CD4-positive, alpha-beta T cell (primary cell): Measurements from ENCODE around the gene MAMDC4. TPM values are rescaled to one million over a fixed set of nuclear protein-coding genes. Genes with fewer than 3 reads are reported as not detected.

Experiments
- ATAC-seq: fragments of 200-7000 bp; cut with Tn5 transposase; one replicate; pipeline ENCODE4 v1.10.0; 2022; ENCODE audit warnings: mild to moderate bottlenecking; ENCODE audit not compliant: poor library complexity
- CTCF ChIA-PET: fragments of 350-600 bp; sonication (Branson Sonifier 250); formaldehyde crosslinking; loops from one replicate; lab custom pipeline; 2021; ENCODE audit warnings: antibody characterized with exemption, inconsistent platforms; lab: Charles Lee
- POLR2A ChIA-PET: fragments of 350-600 bp; sonication (Branson Sonifier 250); formaldehyde crosslinking; loops from one replicate; lab custom pipeline; 2021; ENCODE audit warnings: antibody characterized with exemption, inconsistent platforms; lab: Charles Lee
- DNase-seq, 14 experiments: peaks; one replicate each; pipeline ENCODE4 v3.0.0-alpha.2; 2013 to 2020; ENCODE audit warnings: mixed read lengths in 2 of 14
- H3K27ac ChIP-seq, 2 donors: one replicate each; pipeline versions ENCODE4 v1.5.1 to v1.7.0; 2013; ENCODE audit warnings: low read length in 2 of 2, low read depth in 1 of 2, mild to moderate bottlenecking in 1 of 2
- H3K27me3 ChIP-seq, 2 experiments: 1 replicate in 1 of 2; 2 replicates in 1 of 2; pipeline versions ENCODE4 v1.6.1 to v1.7.0; 2013; ENCODE audit warnings: low read length in 2 of 2, control low read depth in 1 of 2, mild to moderate bottlenecking in 1 of 2, moderate library complexity in 1 of 2; ENCODE audit not compliant: insufficient read depth in 2 of 2, control insufficient read depth in 1 of 2
- H3K36me3 ChIP-seq: one replicate; pipeline ENCODE4 v1.6.1; 2013; ENCODE audit warnings: low read length, control low read depth; ENCODE audit not compliant: insufficient read depth
- H3K4me1 ChIP-seq: one replicate; pipeline ENCODE4 v1.6.1; 2013; ENCODE audit warnings: low read length, control low read depth; ENCODE audit not compliant: insufficient read depth
- H3K4me3 ChIP-seq: one replicate; pipeline ENCODE4 v1.5.1; 2013; ENCODE audit warnings: mild to moderate bottlenecking, low read length, moderate library complexity
- H3K9me3 ChIP-seq, 2 experiments: 1 replicate in 1 of 2; 2 replicates in 1 of 2; pipeline versions ENCODE4 v1.6.1 to v1.7.0; 2013; ENCODE audit warnings: low read length in 2 of 2, mild to moderate bottlenecking in 2 of 2, control low read depth in 1 of 2, moderate library complexity in 1 of 2; ENCODE audit not compliant: control insufficient read depth in 1 of 2, insufficient read depth in 1 of 2
- H3K27ac Mint-ChIP-seq: one replicate; pipeline ENCODE4 v1.8.0; 2020; ENCODE audit warnings: mixed read lengths
- H3K27me3 Mint-ChIP-seq: one replicate; pipeline ENCODE4 v1.8.0; 2021; ENCODE audit warnings: mixed read lengths
- H3K36me3 Mint-ChIP-seq: one replicate; pipeline ENCODE4 v1.8.0; 2021; ENCODE audit warnings: low read depth, mixed read lengths
- H3K4me1 Mint-ChIP-seq: one replicate; pipeline ENCODE4 v1.8.0; 2021; ENCODE audit warnings: low read depth, mixed read lengths
- H3K4me3 Mint-ChIP-seq: one replicate; pipeline ENCODE4 v1.8.0; 2020; ENCODE audit warnings: mild to moderate bottlenecking, mixed read lengths
- H3K9me3 Mint-ChIP-seq: one replicate; pipeline ENCODE4 v1.8.0; 2020; ENCODE audit warnings: mixed read lengths
- CTCF ChIP-seq: fragments of 200-600 bp; IDR thresholded peaks from one replicate; pipeline ENCODE4 v1.8.0; 2022; ENCODE audit warnings: antibody characterized with exemption, mild to moderate bottlenecking
- intact Hi-C, 2 experiments: fragments of 100-400 bp; cut with DNase I in 1 of 2; cut with micrococcal nuclease in 1 of 2; formaldehyde crosslinking; loops; one replicate each; pipeline versions ENCODE4 v1.15.1 to v1.9.0; 2023 to 2025; cut with DNase I, micrococcal nuclease
- total RNA-seq, 174 experiments: library from RNA in 2 of 174; stranded (reverse) in 2 of 174; gene quantifications; one replicate each; pipeline ENCODE4 v1.2.3 and lab custom pipeline; 2021 to 2026

Gene MAMDC4
- total RNA-seq, 2 experiments from 2014 or later = 2.2 to 3.4 TPM

GRCh38 chr9:136900556-136900955 lies 48.4 kb downstream of the MAMDC4 start:
- Mint-ChIP-seq H3K4me1 (peaks cover 41% of the 10 kb centered on the region), H3K36me3 (peaks cover 43% of the 10 kb centered on the region), H3K27me3 (no peaks in the 10 kb centered on the region), H3K4me3 (no peak overlapping the region), H3K9me3 (no peaks in the 10 kb centered on the region), H3K27ac (peak overlapping the region; percentile 91)
- Histone ChIP-seq H3K27ac (peak overlapping the region in 1 of 2 donors; percentile 94), H3K27me3 (no peaks in the 10 kb centered on the region), H3K36me3 (peaks cover 37% of the 10 kb centered on the region), H3K4me1 (peaks cover 49% of the 10 kb centered on the region), H3K9me3 (no peaks in the 10 kb centered on the region), H3K4me3 (no peak overlapping the region)
- CTCF ChIA-PET = no interaction called here
- POLR2A ChIA-PET = interaction anchor here (0.6 kb wide), 1 partner anchor 13 kb away, joined by 3 read pairs; no protein-coding TSS in a partner anchor
- ATAC-seq = no peak
- intact Hi-C loops = loop anchor here in 1 of 2 experiments (10.0 kb wide), 1 partner anchor 96 kb away; the partner anchor contains the start of gene RABL6
- DNase-seq = peak in 1 of 14 experiments; percentile 8
- TF ChIP-seq CTCF = no peak

- DNase-seq = peak in 1 of 14 experiments; percentile 15
- Mint-ChIP-seq H3K27ac (peak overlapping the region; percentile 91), H3K9me3 (no peaks in the 10 kb centered on the region), H3K36me3 (peaks cover 46% of the 10 kb centered on the region), H3K4me1 (peaks cover 41% of the 10 kb centered on the region), H3K27me3 (no peaks in the 10 kb centered on the region), H3K4me3 (no peak overlapping the region)
- no peak for ATAC-seq
- ChIA-PET CTCF (interaction anchor here (1.2 to 1.6 kb wide), 2 partner anchors 59 to 167 kb away, joined by 3 to 14 read pairs; partner anchors contain the start of gene AJM1), POLR2A (interaction anchor here (0.6 kb wide), 1 partner anchor 13 kb away, joined by 3 read pairs; no protein-coding TSS in a partner anchor)
- no peak for TF ChIP-seq CTCF
- no peaks in the 10 kb centered on the region for H3K9me3 ChIP-seq
- no peak overlapping the region for H3K4me3 ChIP-seq
- no peaks in the 10 kb centered on the region for H3K27me3 ChIP-seq
- H3K4me1 ChIP-seq = peaks cover 46% of the 10 kb centered on the region
- intact Hi-C loops = loop anchor here in 1 of 2 experiments (10.0 kb wide), 1 partner anchor 96 kb away; the partner anchor contains the start of gene RABL6
- peaks cover 39% of the 10 kb centered on the region for H3K36me3 ChIP-seq
- peak overlapping the region; percentile 94 to 95 for H3K27ac ChIP-seq
Observed at GRCh38 chr9:136900988-136901515, 48.9 kb downstream of the MAMDC4 start.

GRCh38 chr9:136901516-136902258 lies 49.5 kb downstream of the MAMDC4 start:
- peak; percentile 36 to 86 (median 70) for DNase-seq
- no peak for TF ChIP-seq CTCF
- H3K4me1 ChIP-seq = peaks cover 44% of the 10 kb centered on the region
- Mint-ChIP-seq H3K4me1 (peaks cover 41% of the 10 kb centered on the region), H3K9me3 (no peaks in the 10 kb centered on the region), H3K27me3 (no peaks in the 10 kb centered on the region), H3K36me3 (peaks cover 52% of the 10 kb centered on the region), H3K27ac (peak overlapping the region; percentile 91), H3K4me3 (peak overlapping the region; percentile 67)
- no peaks in the 10 kb centered on the region for H3K27me3 ChIP-seq
- peaks cover 44% of the 10 kb centered on the region for H3K36me3 ChIP-seq
- peak; percentile 57 for ATAC-seq
- ChIA-PET CTCF (interaction anchor here (0.9 to 1.6 kb wide), 6 partner anchors 16 to 166 kb away, joined by 3 to 14 read pairs (median 6); partner anchors contain the start of genes AJM1, NPDC1, PAXX and TRAF2), POLR2A (interaction anchor here (0.6 to 2.3 kb wide), 10 partner anchors 15 to 339 kb away, joined by 3 to 21 read pairs (median 4); partner anchors contain the start of genes AJM1, EDF1, PAXX and RABL6)
- no peaks in the 10 kb centered on the region for H3K9me3 ChIP-seq
- intact Hi-C loops = loop anchor here (1.0 to 10.0 kb wide), 3 partner anchors 15 to 97 kb away; partner anchors contain the start of genes TRAF2 (in 2 of the 2), EDF1 (in 1 of the 2) and RABL6 (in 1 of the 2)
- peak overlapping the region; percentile 94 to 95 for H3K27ac ChIP-seq
- H3K4me3 ChIP-seq = peak overlapping the region; percentile 53
